NK-92 (cell line): ENCODE measurements around the gene MTNR1A.
"Not testable (repeated sequence)": the region's sequence is repeated elsewhere in the genome, so short reads cannot be mapped to it uniquely, and the experiment has no call there.

Source experiments
- DNase-seq: peaks from one replicate; lab custom pipeline; 2025; ENCODE audit not compliant: unreplicated experiment; lab: John Stamatoyannopoulos, UW

Gene MTNR1A

GRCh38 chr4:186563761-186564160, 8.4 kb upstream of the MTNR1A start:
- no peak for DNase-seq

DNA sequence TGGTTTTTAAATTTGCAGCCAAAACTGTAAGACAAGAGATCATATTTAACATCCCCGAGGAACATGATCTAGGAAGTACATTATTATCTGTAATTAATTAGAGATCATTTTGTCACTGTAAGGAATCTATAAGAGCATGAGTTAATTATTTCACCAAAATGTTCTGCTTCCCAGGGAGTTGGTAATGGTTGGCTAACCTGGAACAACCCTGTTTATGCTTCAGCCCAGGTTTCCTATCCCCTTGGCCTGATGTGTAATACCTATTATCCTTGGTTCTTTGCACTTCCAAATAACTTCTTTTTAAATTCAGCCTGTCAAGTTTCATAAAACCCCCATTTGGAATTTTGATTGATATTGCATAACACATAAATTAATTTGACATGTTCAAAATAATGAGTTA, 6.4 kb upstream of the MTNR1A start:
- no peak for DNase-seq

DNA sequence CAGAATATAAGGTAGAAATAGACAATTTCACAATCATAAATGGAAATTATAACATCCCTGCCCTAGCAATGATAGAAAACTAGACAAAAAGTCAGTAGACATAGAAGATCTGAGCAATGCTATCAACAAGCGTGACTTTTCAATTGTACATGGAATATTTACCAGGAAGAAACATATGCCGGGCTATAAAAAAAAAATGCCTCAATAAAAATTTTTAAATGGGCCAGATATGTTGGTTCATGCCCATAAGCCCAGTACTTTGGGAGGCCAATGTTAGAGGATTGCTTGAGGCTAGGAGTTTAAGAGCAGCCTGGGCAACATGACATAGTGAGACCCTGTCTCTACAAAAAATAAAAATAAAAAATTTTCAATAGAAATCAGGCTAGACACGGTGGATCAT, 5.3 kb upstream of the MTNR1A start:
- DNase-seq = no peak

- DNase-seq = no peak
Measured at GRCh38 chr4:186557486-186557885, 2.1 kb upstream of the MTNR1A start.

GRCh38 chr4:186557061-186557460, 1.7 kb upstream of the MTNR1A start:
- no peak for DNase-seq

DNA sequence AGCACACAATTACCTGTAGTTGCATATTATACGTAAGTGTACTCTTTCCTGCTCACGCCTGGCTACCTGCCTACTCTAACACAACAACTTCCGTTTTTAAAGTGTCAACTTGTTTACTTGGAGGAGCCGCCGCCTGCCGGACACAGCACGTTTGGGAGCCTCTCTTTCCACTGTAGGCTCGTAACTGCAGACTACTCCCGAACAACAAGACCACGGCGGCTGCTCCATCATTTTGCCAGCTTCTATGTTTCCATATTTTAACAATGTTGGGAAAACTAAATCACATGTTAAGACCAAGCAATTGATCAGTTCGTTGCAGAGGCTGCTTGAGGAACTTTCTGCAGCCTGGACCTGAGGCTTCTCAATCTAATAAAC, 841 bp downstream of the MTNR1A start:
- no peak for DNase-seq

GRCh38 chr4:186553717-186554116, 1.6 kb downstream of the MTNR1A start:
- DNase-seq = no peak

DNA sequence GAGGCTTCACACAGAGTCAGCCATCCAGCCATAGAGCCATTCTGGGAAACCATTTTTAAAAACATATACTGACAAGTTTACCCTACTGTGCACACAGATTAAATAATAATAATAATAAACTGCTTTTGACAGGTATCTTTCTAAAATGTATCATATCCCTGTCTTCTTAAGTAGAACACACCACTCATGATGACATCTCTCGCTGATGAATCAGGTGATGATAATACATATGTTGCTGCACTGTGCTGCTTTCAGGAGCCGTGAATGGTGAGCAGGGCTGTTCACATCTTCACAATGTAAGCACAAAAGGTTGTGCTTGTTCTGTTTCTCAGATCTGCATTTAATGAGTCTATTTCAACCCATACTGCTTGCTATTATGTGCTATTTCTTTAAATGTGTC, 3.5 kb downstream of the MTNR1A start:
- DNase-seq = no peak

GRCh38 chr4:186545436-186545835, 9.9 kb downstream of the MTNR1A start:
- no peak for DNase-seq

DNA sequence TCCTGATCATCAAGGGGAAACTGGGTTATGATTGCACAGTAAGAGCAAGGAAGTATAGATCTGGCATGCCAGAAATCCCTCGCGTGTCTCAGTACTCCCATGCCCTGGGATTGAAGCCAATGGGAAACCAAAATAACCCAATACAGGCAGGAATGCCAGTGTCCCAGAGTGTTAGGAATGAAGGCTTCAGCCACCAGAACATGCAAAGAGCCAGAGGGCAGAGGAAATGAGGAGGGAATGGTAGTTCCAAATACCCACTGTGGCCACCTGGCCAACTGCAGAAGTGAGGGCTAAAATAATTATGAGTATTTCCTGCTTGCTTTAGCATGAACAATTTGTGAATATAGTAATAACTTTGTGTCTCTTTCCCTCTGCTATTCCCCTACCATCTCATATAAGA, 12.2 kb downstream of the MTNR1A start:
- DNase-seq = no peak

DNA sequence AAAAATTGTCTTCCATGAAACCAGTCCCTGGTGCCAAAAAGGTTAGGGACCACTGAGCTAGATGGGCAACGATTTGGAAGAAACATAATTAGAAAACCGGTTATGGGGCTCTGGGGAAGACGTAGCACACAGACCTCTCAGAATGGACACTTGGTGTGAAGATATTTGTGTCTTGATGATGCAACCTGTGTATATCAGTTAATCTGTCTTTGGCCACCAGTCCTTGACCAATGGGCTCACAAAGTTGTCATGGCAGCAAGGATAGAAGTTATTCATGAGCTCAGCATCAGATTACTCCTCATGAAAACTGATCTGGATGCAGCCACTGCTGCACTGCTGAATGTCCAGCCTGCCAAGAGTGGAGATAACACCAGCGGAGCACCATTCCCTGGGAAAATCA, 13.6 kb downstream of the MTNR1A start:
- no peak for DNase-seq

DNA sequence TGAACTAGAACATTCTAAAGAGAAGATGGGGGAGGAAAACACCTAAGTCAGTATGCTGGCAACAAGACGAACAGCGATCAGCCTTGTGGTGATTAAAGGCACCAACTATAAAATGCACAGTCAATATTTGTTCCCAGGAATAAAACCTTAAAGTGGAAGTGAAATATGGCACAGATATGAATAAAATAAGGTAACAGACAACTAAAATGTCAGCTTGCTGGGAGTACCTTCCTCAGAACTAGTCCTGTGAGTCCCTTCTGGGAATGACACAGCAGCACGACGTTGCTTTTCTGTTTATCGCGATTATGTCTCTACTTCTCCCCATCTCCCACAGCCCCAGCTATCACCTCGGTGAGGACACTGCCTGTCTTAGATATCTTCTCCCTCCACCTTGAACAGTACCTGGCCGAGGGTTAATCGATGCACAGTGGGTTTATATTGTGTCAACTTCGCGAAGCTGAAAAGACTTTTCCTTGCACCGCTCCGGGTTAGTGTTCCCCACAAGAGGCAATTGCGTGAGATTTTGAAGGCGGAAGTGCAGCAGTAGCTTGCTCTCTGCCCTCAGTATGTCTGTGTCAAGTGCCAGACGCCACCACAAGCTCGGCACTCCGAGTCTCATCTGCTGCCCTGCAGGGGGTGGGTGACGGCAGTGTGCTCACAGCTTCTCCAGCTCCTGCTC, 17.4 kb downstream of the MTNR1A start:
- no peak for DNase-seq

DNA sequence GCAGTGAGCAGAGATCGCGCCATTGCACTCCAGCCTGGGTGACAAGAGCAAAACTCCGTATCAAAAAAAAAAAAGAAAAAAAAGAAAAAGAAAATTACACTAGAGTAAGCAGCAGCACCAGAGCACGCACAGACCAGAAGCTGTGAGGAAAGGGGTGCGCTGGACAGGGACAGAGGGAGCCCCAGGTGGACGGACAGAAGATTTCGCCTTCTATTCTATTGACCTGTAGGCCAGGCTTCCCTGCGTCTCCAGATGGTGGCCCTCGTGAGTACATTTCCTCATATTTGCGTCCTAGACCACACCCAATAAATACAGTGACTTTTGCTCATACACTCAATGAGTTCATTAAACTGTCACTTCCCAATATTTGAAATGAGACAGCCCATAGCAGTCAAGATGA, 19.1 kb downstream of the MTNR1A start:
- DNase-seq = no peak

DNA sequence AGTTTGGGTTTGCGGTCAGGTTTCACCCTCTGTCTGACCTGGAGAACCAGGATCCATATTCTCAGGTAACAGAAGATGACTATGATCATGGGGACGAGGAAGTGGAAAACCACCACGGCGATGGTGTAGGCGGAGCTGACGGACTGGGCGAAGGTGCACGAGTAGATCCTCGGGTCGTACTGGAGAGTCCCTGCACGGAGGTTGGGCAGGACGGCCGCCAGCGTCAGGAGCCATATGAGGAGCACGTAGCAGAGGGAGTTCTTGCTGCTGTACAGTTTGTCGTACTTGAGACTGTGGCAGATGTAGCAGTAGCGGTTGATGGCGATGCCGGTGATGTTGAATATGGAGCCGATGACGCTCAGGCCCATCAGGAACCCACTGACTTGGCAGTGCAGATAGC, 21.3 kb downstream of the MTNR1A start:
- DNase-seq = no peak

DNA sequence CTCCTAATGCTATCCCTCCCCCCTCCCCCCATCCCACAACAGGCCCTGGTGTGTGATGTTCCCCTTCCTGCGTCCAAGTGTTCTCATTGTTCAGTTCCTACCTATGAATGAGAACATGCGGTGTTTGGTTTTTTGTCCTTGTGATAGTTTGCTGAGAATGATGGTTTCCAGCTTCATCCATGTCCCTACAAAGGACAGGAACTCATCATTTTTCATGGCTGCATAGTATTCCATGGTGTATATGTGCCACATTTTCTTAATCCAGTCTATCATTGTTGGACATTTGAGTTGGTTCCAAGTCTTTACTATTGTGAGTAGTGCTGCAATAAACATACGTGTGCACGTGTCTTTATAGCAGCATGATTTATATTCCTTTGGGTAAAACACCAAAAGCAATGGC, 31.4 kb downstream of the MTNR1A start:
- not testable (repeated sequence) for DNase-seq

GRCh38 chr4:186516287-186516686, 39.1 kb downstream of the MTNR1A start:
- no peak for DNase-seq

- no peak for DNase-seq
Measured at GRCh38 chr4:186514271-186514950, 41.0 kb downstream of the MTNR1A start.

GRCh38 chr4:186504771-186505170, 50.6 kb downstream of the MTNR1A start:
- not testable (repeated sequence) for DNase-seq

GRCh38 chr4:186502231-186502630, 53.1 kb downstream of the MTNR1A start:
- DNase-seq = no peak

GRCh38 chr4:186501554-186501953, 53.8 kb downstream of the MTNR1A start:
- no peak for DNase-seq

DNA sequence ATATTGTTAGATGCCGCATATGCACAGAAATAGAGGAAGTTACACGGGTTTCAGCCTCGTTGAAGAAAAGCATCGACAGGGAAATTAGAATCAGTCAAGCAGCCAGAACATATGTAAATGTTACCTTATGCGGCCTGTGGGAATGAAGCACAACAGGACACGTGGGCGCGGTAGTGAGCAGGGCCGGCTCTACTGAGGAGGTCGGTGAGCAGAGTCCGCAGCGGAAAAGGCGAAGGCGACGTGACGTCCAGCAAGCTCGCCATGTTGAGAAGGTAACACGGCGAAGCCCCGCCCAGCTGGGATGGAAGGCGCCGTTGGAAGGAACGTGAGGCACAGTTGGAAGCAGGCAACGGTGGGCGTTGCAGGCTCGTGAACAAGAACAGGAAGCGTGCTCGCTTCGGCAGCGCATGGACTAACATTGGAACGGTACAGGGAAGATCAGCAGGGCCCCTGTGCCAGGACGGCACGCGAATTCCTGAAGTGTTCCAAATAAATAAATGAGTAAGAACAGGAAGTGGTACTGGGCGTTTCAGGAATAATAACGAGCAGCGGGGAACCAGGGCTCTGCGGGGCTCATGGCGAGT, 54.6 kb downstream of the MTNR1A start:
- DNase-seq = no peak

GRCh38 chr4:186499467-186499866, 55.9 kb downstream of the MTNR1A start:
- no peak for DNase-seq

GRCh38 chr4:186497043-186497442, 58.3 kb downstream of the MTNR1A start:
- DNase-seq = no peak
